WTC11 (cell line): ENCODE measurements around the gene R3HDM1. TPM values are rescaled to one million over a fixed set of nuclear protein-coding genes. Genes with fewer than 3 reads are reported as not detected.

Experiments used
- ATAC-seq: fragments of 200-7000 bp; cut with Tn5 transposase; 2 replicates; pipeline ENCODE4 v1.10.0; 2021; ENCODE audit warnings: mild to moderate bottlenecking, moderate library complexity
- CTCF ChIA-PET: fragments of 300-600 bp; sonication (Branson Sonifier 250); formaldehyde crosslinking; loops from one replicate; lab custom pipeline; 2021; ENCODE audit warnings: antibody characterized with exemption; lab: Charles Lee
- POLR2A ChIA-PET: fragments of 350-600 bp; sonication (Branson Sonifier 250); formaldehyde crosslinking; loops from one replicate; lab custom pipeline; 2021; ENCODE audit warnings: antibody characterized with exemption; lab: Charles Lee
- DNase-seq: peaks from one replicate; pipeline ENCODE4 v3.0.0; 2021; ENCODE audit warnings: low spot score
- H3K27ac Mint-ChIP-seq: 2 replicates; pipeline ENCODE4 v1.8.0; 2021; ENCODE audit warnings: mixed read lengths
- H3K27me3 Mint-ChIP-seq: 2 replicates; pipeline ENCODE4 v1.8.0; 2021; ENCODE audit warnings: low read depth, mild to moderate bottlenecking, moderate library complexity, mixed read lengths
- H3K36me3 Mint-ChIP-seq: 2 replicates; pipeline ENCODE4 v1.8.0; 2021; ENCODE audit warnings: mixed read lengths
- H3K4me1 Mint-ChIP-seq: 2 replicates; pipeline ENCODE4 v1.8.0; 2022; ENCODE audit warnings: mixed read lengths
- H3K4me3 Mint-ChIP-seq: 2 replicates; pipeline ENCODE4 v1.8.0; 2021; ENCODE audit warnings: mild to moderate bottlenecking, moderate library complexity, mixed read lengths
- H3K9me3 Mint-ChIP-seq: 2 replicates; pipeline ENCODE4 v1.8.0; 2021; ENCODE audit warnings: mixed read lengths
- CBFB ChIP-seq: sonication (generic); formaldehyde crosslinking; IDR thresholded peaks from 2 replicates; pipeline ENCODE4 v1.8.1; 2022; ENCODE audit warnings: mild to moderate bottlenecking, low read depth, missing genetic modification reagents
- CREM ChIP-seq: sonication (generic); formaldehyde crosslinking; IDR thresholded peaks from 2 replicates; pipeline ENCODE4 v1.8.1; 2022; ENCODE audit warnings: mild to moderate bottlenecking, missing genetic modification reagents, moderate library complexity
- ELF4 ChIP-seq: sonication (generic); formaldehyde crosslinking; IDR thresholded peaks from 2 replicates; pipeline ENCODE4 v1.8.1; 2022; ENCODE audit warnings: low read depth, mild to moderate bottlenecking, moderate library complexity, missing genetic modification reagents
- EMX1 ChIP-seq: fragments of 250-450 bp; sonication (Bioruptor Pico); IDR thresholded peaks from 2 replicates; pipeline ENCODE4 v1.8.0; 2021; ENCODE audit warnings: mild to moderate bottlenecking
- ETV6 ChIP-seq: sonication (generic); formaldehyde crosslinking; IDR thresholded peaks from 2 replicates; pipeline ENCODE4 v1.8.1; 2022; ENCODE audit warnings: mild to moderate bottlenecking, missing genetic modification reagents
- GRHL2 ChIP-seq: fragments of 250-450 bp; sonication (Bioruptor Pico); IDR thresholded peaks from 2 replicates; pipeline ENCODE4 v1.8.0; 2022; ENCODE audit warnings: mild to moderate bottlenecking, moderate library complexity; ENCODE audit not compliant: insufficient replicate concordance, severe bottlenecking
- JAZF1 ChIP-seq: fragments of 250-450 bp; sonication (Bioruptor Pico); IDR thresholded peaks from 2 replicates; pipeline ENCODE4 v1.9.0; 2021; ENCODE audit warnings: moderate library complexity, mild to moderate bottlenecking, inconsistent platforms
- JUN ChIP-seq: sonication (generic); formaldehyde crosslinking; IDR thresholded peaks from 2 replicates; pipeline ENCODE4 v1.8.0; 2023; ENCODE audit warnings: mild to moderate bottlenecking, missing genetic modification reagents
- SOX15 ChIP-seq: fragments of 250-450 bp; sonication (Bioruptor Pico); IDR thresholded peaks from 2 replicates; pipeline ENCODE4 v1.9.0; 2021; ENCODE audit warnings: mild to moderate bottlenecking
- TEAD1 ChIP-seq: sonication (generic); formaldehyde crosslinking; IDR thresholded peaks from 2 replicates; pipeline ENCODE4 v1.8.0; 2022; ENCODE audit warnings: mild to moderate bottlenecking, missing genetic modification reagents
- ZNF416 ChIP-seq: fragments of 250-450 bp; sonication (Bioruptor Pico); IDR thresholded peaks from 2 replicates; pipeline ENCODE4 v1.9.0; 2021; ENCODE audit warnings: mild to moderate bottlenecking, inconsistent platforms
- total RNA-seq: library from RNA; stranded (reverse); gene quantifications from 3 replicates; pipeline ENCODE4 v1.2.3, GENCODE V29; 2021
- TF ChIP-seq, protein P1 (sequence below): sonication (generic); formaldehyde crosslinking; IDR thresholded peaks from 2 replicates; pipeline ENCODE4 v1.8.0; 2022; ENCODE audit warnings: mild to moderate bottlenecking, missing genetic modification reagents
- TF ChIP-seq, protein P2 (sequence below): sonication (generic); formaldehyde crosslinking; conservative IDR thresholded peaks from 2 replicates; pipeline ENCODE4 v1.8.1; 2023; ENCODE audit warnings: mild to moderate bottlenecking, low read depth, missing genetic modification reagents, moderate library complexity
- TF ChIP-seq, protein P3 (sequence below): sonication (generic); formaldehyde crosslinking; IDR thresholded peaks from 2 replicates; pipeline ENCODE4 v1.8.0; 2023; ENCODE audit warnings: missing genetic modification reagents
- TF ChIP-seq, protein P4 (sequence below): sonication (generic); formaldehyde crosslinking; IDR thresholded peaks from 2 replicates; pipeline ENCODE4 v1.8.0; 2022; ENCODE audit warnings: mild to moderate bottlenecking, missing genetic modification reagents
- TF ChIP-seq, protein P5 (sequence below): sonication (generic); formaldehyde crosslinking; IDR thresholded peaks from 2 replicates; pipeline ENCODE4 v1.8.0; 2023; ENCODE audit warnings: missing genetic modification reagents, mild to moderate bottlenecking, borderline replicate concordance
- TF ChIP-seq, protein P6 (sequence below): fragments of 250-450 bp; sonication (Bioruptor Pico); IDR thresholded peaks from 2 replicates; pipeline ENCODE4 v1.9.0; 2021; ENCODE audit warnings: mild to moderate bottlenecking
- TF ChIP-seq, protein P7 (sequence below): fragments of 250-450 bp; sonication (Bioruptor Pico); IDR thresholded peaks from 2 replicates; pipeline ENCODE4 v2.1.2; 2022; ENCODE audit warnings: mild to moderate bottlenecking, moderate library complexity

The R3HDM1 gene
- total RNA-seq, 1 experiment from 2014 or later = 58.4 TPM

DNA sequence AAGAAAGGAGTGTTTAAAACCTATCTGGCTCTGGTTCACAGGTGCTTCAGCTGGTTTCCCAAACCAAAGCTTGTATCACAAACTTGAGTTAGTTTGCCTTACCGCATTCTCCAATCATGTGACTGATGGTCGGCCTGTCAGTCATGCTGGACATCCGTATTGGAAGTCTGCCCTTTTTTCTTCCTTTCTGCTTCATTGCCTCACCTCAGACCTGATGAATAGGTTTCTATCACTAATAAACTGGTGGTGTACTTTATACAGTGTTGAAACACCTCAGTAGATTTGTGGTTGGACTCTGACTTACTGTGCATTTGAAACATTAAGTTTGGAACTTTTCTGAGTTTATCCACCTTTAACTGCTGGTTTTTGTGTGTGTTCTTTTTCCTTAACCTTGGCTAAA lies 84.1 kb downstream of the R3HDM1 start (continued):
- TF ChIP-seq, protein P1, sequence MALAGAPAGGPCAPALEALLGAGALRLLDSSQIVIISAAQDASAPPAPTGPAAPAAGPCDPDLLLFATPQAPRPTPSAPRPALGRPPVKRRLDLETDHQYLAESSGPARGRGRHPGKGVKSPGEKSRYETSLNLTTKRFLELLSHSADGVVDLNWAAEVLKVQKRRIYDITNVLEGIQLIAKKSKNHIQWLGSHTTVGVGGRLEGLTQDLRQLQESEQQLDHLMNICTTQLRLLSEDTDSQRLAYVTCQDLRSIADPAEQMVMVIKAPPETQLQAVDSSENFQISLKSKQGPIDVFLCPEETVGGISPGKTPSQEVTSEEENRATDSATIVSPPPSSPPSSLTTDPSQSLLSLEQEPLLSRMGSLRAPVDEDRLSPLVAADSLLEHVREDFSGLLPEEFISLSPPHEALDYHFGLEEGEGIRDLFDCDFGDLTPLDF = no peak
- TF ChIP-seq, protein P2, sequence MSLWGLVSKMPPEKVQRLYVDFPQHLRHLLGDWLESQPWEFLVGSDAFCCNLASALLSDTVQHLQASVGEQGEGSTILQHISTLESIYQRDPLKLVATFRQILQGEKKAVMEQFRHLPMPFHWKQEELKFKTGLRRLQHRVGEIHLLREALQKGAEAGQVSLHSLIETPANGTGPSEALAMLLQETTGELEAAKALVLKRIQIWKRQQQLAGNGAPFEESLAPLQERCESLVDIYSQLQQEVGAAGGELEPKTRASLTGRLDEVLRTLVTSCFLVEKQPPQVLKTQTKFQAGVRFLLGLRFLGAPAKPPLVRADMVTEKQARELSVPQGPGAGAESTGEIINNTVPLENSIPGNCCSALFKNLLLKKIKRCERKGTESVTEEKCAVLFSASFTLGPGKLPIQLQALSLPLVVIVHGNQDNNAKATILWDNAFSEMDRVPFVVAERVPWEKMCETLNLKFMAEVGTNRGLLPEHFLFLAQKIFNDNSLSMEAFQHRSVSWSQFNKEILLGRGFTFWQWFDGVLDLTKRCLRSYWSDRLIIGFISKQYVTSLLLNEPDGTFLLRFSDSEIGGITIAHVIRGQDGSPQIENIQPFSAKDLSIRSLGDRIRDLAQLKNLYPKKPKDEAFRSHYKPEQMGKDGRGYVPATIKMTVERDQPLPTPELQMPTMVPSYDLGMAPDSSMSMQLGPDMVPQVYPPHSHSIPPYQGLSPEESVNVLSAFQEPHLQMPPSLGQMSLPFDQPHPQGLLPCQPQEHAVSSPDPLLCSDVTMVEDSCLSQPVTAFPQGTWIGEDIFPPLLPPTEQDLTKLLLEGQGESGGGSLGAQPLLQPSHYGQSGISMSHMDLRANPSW (CRISPR knock-in tag) = no peak
- no peak for TF ChIP-seq GRHL2
- TF ChIP-seq ELF4 (CRISPR knock-in tag) = no peak
- TF ChIP-seq CREM (CRISPR knock-in tag) = no peak
- TF ChIP-seq, protein P3, sequence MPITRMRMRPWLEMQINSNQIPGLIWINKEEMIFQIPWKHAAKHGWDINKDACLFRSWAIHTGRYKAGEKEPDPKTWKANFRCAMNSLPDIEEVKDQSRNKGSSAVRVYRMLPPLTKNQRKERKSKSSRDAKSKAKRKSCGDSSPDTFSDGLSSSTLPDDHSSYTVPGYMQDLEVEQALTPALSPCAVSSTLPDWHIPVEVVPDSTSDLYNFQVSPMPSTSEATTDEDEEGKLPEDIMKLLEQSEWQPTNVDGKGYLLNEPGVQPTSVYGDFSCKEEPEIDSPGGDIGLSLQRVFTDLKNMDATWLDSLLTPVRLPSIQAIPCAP (CRISPR knock-in tag) = no peak
- no peak for TF ChIP-seq ETV6 (CRISPR knock-in tag)
- TF ChIP-seq JUN (CRISPR knock-in tag) = no peak

DNA sequence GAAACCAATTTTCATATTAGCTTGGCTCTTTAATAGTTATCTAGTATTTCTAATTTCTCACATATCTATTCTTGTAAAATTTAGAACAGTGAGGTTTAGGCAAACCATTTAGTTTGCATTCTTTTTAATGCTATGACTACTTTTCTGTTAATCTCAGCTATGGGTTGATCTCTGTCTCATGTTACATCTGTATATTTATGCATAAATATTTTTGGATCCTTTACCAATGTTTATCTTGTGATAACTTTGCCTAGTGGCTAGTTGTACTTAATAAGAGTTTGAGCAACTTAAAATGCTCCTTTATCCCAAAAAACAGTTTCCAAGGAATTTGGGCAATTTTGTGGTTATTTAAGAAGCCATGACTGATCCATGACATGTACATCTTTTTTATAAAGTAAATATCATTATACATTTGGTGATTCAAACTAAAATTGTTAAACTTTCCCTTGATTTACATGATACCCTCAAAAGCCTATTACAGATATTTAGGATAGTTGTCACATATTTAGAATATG lies 86.3 kb downstream of the R3HDM1 start:
- H3K4me1 Mint-ChIP-seq = no peaks in the 10 kb centered on the region
- CTCF ChIA-PET = no interaction called here
- no peak overlapping the region for H3K27ac Mint-ChIP-seq
- H3K9me3 Mint-ChIP-seq = peaks cover 4% of the 10 kb centered on the region; the same call in 1 of the 2 replicates
- DNase-seq (no peak), ATAC-seq (no peak)
- POLR2A ChIA-PET = no interaction called here
- peaks cover 11% of the 10 kb centered on the region for H3K36me3 Mint-ChIP-seq
- no peaks in the 10 kb centered on the region for H3K27me3 Mint-ChIP-seq
- TF ChIP-seq ETV6 (CRISPR knock-in tag) (no peak), CBFB (CRISPR knock-in tag) (no peak)
- TF ChIP-seq, protein P4, sequence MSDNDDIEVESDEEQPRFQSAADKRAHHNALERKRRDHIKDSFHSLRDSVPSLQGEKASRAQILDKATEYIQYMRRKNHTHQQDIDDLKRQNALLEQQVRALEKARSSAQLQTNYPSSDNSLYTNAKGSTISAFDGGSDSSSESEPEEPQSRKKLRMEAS (CRISPR knock-in tag) = no peak
- TF ChIP-seq, protein P5, sequence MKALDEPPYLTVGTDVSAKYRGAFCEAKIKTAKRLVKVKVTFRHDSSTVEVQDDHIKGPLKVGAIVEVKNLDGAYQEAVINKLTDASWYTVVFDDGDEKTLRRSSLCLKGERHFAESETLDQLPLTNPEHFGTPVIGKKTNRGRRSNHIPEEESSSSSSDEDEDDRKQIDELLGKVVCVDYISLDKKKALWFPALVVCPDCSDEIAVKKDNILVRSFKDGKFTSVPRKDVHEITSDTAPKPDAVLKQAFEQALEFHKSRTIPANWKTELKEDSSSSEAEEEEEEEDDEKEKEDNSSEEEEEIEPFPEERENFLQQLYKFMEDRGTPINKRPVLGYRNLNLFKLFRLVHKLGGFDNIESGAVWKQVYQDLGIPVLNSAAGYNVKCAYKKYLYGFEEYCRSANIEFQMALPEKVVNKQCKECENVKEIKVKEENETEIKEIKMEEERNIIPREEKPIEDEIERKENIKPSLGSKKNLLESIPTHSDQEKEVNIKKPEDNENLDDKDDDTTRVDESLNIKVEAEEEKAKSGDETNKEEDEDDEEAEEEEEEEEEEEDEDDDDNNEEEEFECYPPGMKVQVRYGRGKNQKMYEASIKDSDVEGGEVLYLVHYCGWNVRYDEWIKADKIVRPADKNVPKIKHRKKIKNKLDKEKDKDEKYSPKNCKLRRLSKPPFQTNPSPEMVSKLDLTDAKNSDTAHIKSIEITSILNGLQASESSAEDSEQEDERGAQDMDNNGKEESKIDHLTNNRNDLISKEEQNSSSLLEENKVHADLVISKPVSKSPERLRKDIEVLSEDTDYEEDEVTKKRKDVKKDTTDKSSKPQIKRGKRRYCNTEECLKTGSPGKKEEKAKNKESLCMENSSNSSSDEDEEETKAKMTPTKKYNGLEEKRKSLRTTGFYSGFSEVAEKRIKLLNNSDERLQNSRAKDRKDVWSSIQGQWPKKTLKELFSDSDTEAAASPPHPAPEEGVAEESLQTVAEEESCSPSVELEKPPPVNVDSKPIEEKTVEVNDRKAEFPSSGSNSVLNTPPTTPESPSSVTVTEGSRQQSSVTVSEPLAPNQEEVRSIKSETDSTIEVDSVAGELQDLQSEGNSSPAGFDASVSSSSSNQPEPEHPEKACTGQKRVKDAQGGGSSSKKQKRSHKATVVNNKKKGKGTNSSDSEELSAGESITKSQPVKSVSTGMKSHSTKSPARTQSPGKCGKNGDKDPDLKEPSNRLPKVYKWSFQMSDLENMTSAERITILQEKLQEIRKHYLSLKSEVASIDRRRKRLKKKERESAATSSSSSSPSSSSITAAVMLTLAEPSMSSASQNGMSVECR (CRISPR knock-in tag) = no peak
- no peak overlapping the region for H3K4me3 Mint-ChIP-seq

DNA sequence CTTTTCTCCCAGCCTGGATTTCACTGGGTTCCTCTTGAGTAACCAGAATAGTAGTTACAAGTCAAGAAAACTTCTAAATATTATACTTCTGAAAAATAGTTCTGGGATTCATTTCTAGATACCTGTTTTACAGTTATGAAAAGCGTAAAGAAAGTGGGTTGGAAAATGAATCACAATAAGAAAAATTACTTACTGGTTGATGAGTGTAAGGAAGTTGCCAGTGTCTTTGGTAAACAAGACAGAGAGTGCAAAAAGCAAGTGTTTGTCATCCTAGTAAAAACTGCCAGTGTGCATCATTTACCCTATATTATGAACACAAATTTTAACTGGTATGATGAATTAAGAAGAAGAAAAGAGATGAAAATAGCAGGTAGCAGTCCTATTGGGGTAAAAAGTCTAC lies 88.9 kb downstream of the R3HDM1 start:
- Mint-ChIP-seq H3K27ac (no peak overlapping the region), H3K27me3 (no peaks in the 10 kb centered on the region), H3K36me3 (peaks cover 20% of the 10 kb centered on the region), H3K4me3 (no peak overlapping the region), H3K4me1 (no peaks in the 10 kb centered on the region), H3K9me3 (peaks cover 4% of the 10 kb centered on the region; the same call in 1 of the 2 replicates)
- ChIA-PET POLR2A (no interaction called here), CTCF (interaction anchor here (0.8 kb wide), 1 partner anchor 35 kb away, joined by 3 read pairs; no protein-coding TSS in a partner anchor)
- ATAC-seq = no peak
- DNase-seq = no peak
- TF ChIP-seq, protein P6, sequence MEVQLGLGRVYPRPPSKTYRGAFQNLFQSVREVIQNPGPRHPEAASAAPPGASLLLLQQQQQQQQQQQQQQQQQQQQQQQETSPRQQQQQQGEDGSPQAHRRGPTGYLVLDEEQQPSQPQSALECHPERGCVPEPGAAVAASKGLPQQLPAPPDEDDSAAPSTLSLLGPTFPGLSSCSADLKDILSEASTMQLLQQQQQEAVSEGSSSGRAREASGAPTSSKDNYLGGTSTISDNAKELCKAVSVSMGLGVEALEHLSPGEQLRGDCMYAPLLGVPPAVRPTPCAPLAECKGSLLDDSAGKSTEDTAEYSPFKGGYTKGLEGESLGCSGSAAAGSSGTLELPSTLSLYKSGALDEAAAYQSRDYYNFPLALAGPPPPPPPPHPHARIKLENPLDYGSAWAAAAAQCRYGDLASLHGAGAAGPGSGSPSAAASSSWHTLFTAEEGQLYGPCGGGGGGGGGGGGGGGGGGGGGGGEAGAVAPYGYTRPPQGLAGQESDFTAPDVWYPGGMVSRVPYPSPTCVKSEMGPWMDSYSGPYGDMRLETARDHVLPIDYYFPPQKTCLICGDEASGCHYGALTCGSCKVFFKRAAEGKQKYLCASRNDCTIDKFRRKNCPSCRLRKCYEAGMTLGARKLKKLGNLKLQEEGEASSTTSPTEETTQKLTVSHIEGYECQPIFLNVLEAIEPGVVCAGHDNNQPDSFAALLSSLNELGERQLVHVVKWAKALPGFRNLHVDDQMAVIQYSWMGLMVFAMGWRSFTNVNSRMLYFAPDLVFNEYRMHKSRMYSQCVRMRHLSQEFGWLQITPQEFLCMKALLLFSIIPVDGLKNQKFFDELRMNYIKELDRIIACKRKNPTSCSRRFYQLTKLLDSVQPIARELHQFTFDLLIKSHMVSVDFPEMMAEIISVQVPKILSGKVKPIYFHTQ = no peak
- no peak for TF ChIP-seq ZNF416
- TF ChIP-seq JUN (CRISPR knock-in tag) = no peak
- TF ChIP-seq, protein P7, sequence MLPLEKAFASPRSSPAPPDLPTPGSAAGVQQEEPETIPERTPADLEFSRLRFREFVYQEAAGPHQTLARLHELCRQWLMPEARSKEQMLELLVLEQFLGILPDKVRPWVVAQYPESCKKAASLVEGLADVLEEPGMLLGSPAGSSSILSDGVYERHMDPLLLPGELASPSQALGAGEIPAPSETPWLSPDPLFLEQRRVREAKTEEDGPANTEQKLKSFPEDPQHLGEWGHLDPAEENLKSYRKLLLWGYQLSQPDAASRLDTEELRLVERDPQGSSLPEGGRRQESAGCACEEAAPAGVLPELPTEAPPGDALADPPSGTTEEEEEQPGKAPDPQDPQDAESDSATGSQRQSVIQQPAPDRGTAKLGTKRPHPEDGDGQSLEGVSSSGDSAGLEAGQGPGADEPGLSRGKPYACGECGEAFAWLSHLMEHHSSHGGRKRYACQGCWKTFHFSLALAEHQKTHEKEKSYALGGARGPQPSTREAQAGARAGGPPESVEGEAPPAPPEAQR (CRISPR knock-in tag) = no peak
- TF ChIP-seq JAZF1 = no peak
- no peak for TF ChIP-seq EMX1 (CRISPR knock-in tag)
- no peak for TF ChIP-seq SOX15
- TF ChIP-seq ELF4 (CRISPR knock-in tag) = no peak
- no peak for TF ChIP-seq TEAD1 (CRISPR knock-in tag)
